SK-N-SH treated with all-trans-retinoic acid at 6 μM for 48 hours (cell line): ENCODE data around the gene VAMP1.

Source experiments
- ATAC-seq: fragments of 200-7000 bp; cut with Tn5 transposase; 3 replicates; pipeline ENCODE4 v1.9.1; 2020; ENCODE audit warnings: mild to moderate bottlenecking, moderate library complexity
- ARNTL ChIP-seq: fragments of 450-650 bp; formaldehyde crosslinking; IDR thresholded peaks from 2 replicates; pipeline ENCODE4 v1.5.0; 2020; ENCODE audit warnings: low read depth, mild to moderate bottlenecking, moderate library complexity, borderline replicate concordance
- BACH2 ChIP-seq: fragments of 250-450 bp; sonication (Bioruptor Pico); IDR thresholded peaks from 2 replicates; pipeline ENCODE4 v1.9.0; 2021; ENCODE audit warnings: mild to moderate bottlenecking, borderline replicate concordance
- CREB5 ChIP-seq: fragments of 250-450 bp; sonication (Bioruptor Pico); IDR thresholded peaks from 2 replicates; pipeline ENCODE4 v1.5.1; 2020; ENCODE audit warnings: low read depth, mild to moderate bottlenecking, moderate library complexity
- CSDC2 ChIP-seq: fragments of 250-450 bp; sonication (Bioruptor Pico); IDR thresholded peaks from 2 replicates; pipeline ENCODE4 v1.5.0; 2020; ENCODE audit warnings: mild to moderate bottlenecking, moderate library complexity
- CSRNP3 ChIP-seq: fragments of 250-450 bp; sonication (Bioruptor Pico); IDR thresholded peaks from 2 replicates; pipeline ENCODE4 v1.5.1; 2021; ENCODE audit warnings: mild to moderate bottlenecking, moderate library complexity
- ISL1 ChIP-seq: fragments of 250-450 bp; sonication (Bioruptor Pico); IDR thresholded peaks from 2 replicates; pipeline ENCODE4 v2.1.2; 2022; ENCODE audit warnings: mild to moderate bottlenecking, moderate library complexity
- OSR1 ChIP-seq: fragments of 250-450 bp; sonication (Bioruptor Pico); IDR thresholded peaks from 2 replicates; pipeline ENCODE4 v1.8.0; 2022; ENCODE audit warnings: moderate library complexity, mild to moderate bottlenecking, inconsistent platforms
- PATZ1 ChIP-seq: fragments of 250-450 bp; sonication (Bioruptor Pico); IDR thresholded peaks from 2 replicates; pipeline ENCODE4 v1.8.0; 2020; ENCODE audit warnings: mild to moderate bottlenecking, moderate library complexity, borderline replicate concordance
- RARB ChIP-seq: fragments of 250-450 bp; sonication (Bioruptor Pico); IDR thresholded peaks from 2 replicates; pipeline ENCODE4 v1.8.0; 2021; ENCODE audit warnings: mild to moderate bottlenecking, moderate library complexity
- SNAI2 ChIP-seq: fragments of 250-450 bp; sonication (Bioruptor Pico); IDR thresholded peaks from 2 replicates; pipeline ENCODE4 v1.5.0; 2020; ENCODE audit warnings: mild to moderate bottlenecking, moderate library complexity
- TCF4 ChIP-seq: fragments of 250-450 bp; sonication (Bioruptor Pico); IDR thresholded peaks from 2 replicates; pipeline ENCODE4 v1.8.0; 2021; ENCODE audit warnings: mild to moderate bottlenecking, moderate library complexity, borderline replicate concordance
- TOX ChIP-seq: fragments of 250-450 bp; sonication (Bioruptor Pico); IDR thresholded peaks from 2 replicates; pipeline ENCODE4 v1.8.0; 2021; ENCODE audit warnings: mild to moderate bottlenecking, moderate library complexity, borderline replicate concordance
- ZC3H10 ChIP-seq: fragments of 250-450 bp; sonication (Bioruptor Pico); IDR thresholded peaks from 2 replicates; pipeline ENCODE4 v1.5.1; 2021; ENCODE audit warnings: mild to moderate bottlenecking, moderate library complexity
- ZFP3 ChIP-seq: fragments of 250-450 bp; sonication (Bioruptor Pico); IDR thresholded peaks from 2 replicates; pipeline ENCODE4 v1.5.0; 2020; ENCODE audit warnings: mild to moderate bottlenecking, moderate library complexity
- ZNF565 ChIP-seq: fragments of 450-650 bp; formaldehyde crosslinking; conservative IDR thresholded peaks from 2 replicates; pipeline ENCODE4 v1.5.0; 2020; ENCODE audit warnings: low read depth, mild to moderate bottlenecking, moderate library complexity
- ZNF70 ChIP-seq: fragments of 450-650 bp; formaldehyde crosslinking; IDR thresholded peaks from 2 replicates; pipeline ENCODE4 v1.5.0; 2020; ENCODE audit warnings: mild to moderate bottlenecking, moderate library complexity
- TF ChIP-seq, protein P1 (sequence below): fragments of 250-450 bp; sonication (Bioruptor Pico); IDR thresholded peaks from 2 replicates; pipeline ENCODE4 v1.8.0; 2021; ENCODE audit warnings: low read depth, mild to moderate bottlenecking, moderate library complexity, borderline replicate concordance

Gene VAMP1

DNA sequence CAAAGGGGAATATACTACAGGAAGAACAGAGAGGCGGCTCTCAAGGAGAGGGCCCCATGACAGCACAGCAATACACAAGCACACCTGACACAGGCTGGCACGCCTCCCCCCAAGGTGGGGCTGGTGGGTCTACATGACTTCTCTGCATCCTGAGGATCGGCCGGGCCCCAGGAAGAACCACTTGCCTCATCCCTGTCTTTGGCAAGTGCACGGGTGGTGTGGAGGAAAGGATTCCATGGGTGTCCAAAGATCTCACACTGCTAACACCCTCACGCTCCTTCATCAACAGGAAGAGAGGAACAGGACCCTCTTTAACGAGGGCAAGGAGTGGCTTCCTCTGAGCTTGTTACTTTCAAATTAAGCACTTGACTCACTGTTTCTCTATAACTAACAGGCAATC lies 7.3 kb downstream of the VAMP1 start:
- TF ChIP-seq SNAI2 (CRISPR knock-in tag) (no peak), TCF4 (CRISPR knock-in tag) (no peak), ZNF70 (no peak), BACH2 (no peak), TOX (CRISPR knock-in tag) (no peak)
- TF ChIP-seq, all 23 proteins: peak for 0
- ATAC-seq, result no peak

DNA sequence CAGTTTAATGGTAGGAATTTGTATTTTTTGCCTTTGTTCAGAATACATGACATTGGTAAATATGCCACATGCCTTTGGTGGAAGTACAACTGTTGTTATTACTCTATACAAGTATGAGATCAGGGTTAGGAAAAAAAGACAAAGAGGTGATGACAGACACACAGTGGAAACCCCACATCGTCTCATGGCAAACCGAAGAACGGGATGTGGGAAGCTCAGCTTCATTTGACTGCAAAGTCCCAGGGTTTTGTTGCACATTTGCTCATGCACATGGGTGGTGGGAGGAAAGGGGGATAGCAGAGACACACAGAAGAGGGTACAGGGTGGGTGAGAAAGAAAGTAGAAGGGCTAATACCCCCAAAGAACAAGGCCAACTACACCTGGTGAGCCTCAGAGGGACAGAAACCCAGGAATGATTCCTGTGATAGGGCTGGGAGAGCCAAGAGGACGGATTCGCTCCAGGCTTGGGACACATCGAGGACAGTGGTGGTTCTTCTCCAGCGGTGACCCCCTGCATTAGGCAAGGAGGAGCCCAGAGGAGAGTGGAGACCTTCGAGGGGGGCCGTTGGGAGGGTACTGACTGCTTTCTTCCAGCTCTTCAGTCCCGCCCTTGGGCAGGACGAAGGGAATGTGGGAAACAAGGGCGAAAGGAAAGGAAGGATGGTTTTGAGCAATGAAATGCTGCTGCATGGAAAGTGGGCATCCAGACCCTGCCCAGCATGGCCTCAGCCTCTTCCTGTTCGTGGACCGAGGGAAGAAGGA lies 8.1 kb downstream of the VAMP1 start:
- ATAC-seq, result no peak
- no peak for TF ChIP-seq TOX (CRISPR knock-in tag)
- no peak for TF ChIP-seq ZC3H10 (CRISPR knock-in tag)
- TF ChIP-seq CSRNP3 (CRISPR knock-in tag), result no peak
- no peak for TF ChIP-seq OSR1 (CRISPR knock-in tag)
- no peak for TF ChIP-seq ISL1
- TF ChIP-seq CSDC2 (CRISPR knock-in tag), result no peak
- no peak for TF ChIP-seq ZNF70
- TF ChIP-seq, all 23 proteins: peak for 0

DNA sequence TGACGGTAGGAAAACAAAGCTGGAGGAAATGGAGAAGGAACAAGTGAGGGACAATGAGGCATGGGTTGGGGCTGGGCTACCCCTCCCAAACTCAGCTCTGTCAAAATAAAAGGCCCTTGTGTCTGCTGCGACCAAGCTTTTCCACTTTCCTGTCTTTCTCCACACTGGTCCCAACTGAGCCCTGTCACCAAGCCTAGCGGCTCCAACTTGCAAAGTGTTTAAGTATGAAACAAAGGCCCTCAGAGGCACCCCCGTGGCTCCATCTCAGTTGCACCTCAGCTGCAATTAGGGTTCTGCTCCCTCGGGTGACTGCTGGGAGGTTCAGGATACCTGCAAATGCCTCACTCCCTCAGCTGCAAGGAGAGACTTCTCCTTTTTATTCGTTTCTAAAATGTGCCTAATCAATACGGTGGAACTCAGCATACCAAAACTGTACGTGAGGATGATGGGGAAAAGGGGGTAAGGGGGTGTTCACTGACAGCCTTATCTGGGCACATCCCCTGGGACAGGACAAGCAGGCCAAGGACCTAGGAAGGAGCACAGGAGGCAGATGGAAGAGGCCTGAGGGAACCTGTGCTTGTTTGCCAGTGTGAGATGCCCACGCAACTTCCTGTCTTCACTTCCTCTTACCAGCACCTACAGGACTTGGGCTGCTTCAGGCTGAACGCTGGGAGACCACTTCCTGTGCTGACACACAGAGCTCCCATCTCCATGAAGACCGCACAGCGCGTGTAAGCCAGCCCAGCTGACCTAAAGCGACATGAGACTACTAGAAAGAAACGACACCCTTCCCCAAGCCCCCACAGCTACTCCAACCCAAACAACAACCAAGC lies 8.9 kb downstream of the VAMP1 start:
- ATAC-seq, result no peak
- TF ChIP-seq RARB (CRISPR knock-in tag), result no peak
- no peak for TF ChIP-seq BACH2
- no peak for TF ChIP-seq PATZ1 (CRISPR knock-in tag)
- no peak for TF ChIP-seq CSDC2 (CRISPR knock-in tag)
- no peak for TF ChIP-seq ZFP3 (CRISPR knock-in tag)
- TF ChIP-seq, all 23 proteins: peak for 0

- TF ChIP-seq ZNF70 (no peak), TCF4 (CRISPR knock-in tag) (no peak), BACH2 (no peak), CREB5 (CRISPR knock-in tag) (no peak), OSR1 (CRISPR knock-in tag) (no peak), TOX (CRISPR knock-in tag) (no peak), RARB (CRISPR knock-in tag) (no peak), CSDC2 (CRISPR knock-in tag) (no peak), SNAI2 (CRISPR knock-in tag) (no peak)
- TF ChIP-seq, protein P1, sequence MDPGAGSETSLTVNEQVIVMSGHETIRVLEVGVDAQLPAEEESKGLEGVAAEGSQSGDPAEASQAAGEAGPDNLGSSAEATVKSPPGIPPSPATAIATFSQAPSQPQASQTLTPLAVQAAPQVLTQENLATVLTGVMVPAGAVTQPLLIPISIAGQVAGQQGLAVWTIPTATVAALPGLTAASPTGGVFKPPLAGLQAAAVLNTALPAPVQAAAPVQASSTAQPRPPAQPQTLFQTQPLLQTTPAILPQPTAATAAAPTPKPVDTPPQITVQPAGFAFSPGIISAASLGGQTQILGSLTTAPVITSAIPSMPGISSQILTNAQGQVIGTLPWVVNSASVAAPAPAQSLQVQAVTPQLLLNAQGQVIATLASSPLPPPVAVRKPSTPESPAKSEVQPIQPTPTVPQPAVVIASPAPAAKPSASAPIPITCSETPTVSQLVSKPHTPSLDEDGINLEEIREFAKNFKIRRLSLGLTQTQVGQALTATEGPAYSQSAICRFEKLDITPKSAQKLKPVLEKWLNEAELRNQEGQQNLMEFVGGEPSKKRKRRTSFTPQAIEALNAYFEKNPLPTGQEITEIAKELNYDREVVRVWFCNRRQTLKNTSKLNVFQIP (CRISPR knock-in tag), result no peak
- ATAC-seq, result no peak
These were observed 9.6 kb downstream of the VAMP1 start for GRCh38 chr12:6460751-6461371.

GRCh38 chr12:6459004-6459337 lies 11.5 kb downstream of the VAMP1 start:
- no peak; the same call in 2 of the 3 replicates for ATAC-seq
- TF ChIP-seq, protein P1 (CRISPR knock-in tag), result no peak
- TF ChIP-seq CSDC2 (CRISPR knock-in tag) (no peak), SNAI2 (CRISPR knock-in tag) (no peak), ARNTL (CRISPR knock-in tag) (no peak), ZNF565 (CRISPR knock-in tag) (no peak), RARB (CRISPR knock-in tag) (no peak), ZNF70 (no peak), TOX (CRISPR knock-in tag) (no peak), PATZ1 (CRISPR knock-in tag) (no peak), ZC3H10 (CRISPR knock-in tag) (no peak)
